HepG2 (cell line): ENCODE data around the gene MYRFL. TPM values are rescaled to one million over a fixed set of nuclear protein-coding genes. Genes with fewer than 3 reads are reported as not detected.

Experiments
- ATAC-seq: fragments of 200-7000 bp; cut with Tn5 transposase; 3 replicates; pipeline ENCODE4 v1.9.1; 2020; ENCODE audit warnings: mild to moderate bottlenecking, moderate library complexity
- BruUV-seq: library from RNA; stranded (reverse); fragments of 400-500 nt; replicated peaks from 2 replicates; lab custom pipeline; 2021; lab: Mats Ljungman, UMichigan
- CTCF ChIA-PET: fragments of 300-600 bp; formaldehyde crosslinking; extraction: SDS; loops from one replicate; lab custom pipeline; 2021; ENCODE audit warnings: low total read pairs, inconsistent platforms, low intra/inter-chr PET ratio; lab: Yijun Ruan, JAX
- POLR2A ChIA-PET: fragments of 350-600 bp; sonication (Branson Sonifier 250); formaldehyde crosslinking; loops from one replicate; lab custom pipeline; 2020; ENCODE audit warnings: antibody characterized with exemption, inconsistent platforms; lab: Yijun Ruan, JAX
- DNase-seq: peaks from one replicate; pipeline ENCODE4 v3.0.0-alpha.2; 2015; ENCODE audit warnings: low spot score
- FAIRE-seq: peaks from 3 replicates; lab custom pipeline; 2011; peaks lifted over from hg19 to GRCh38; lab: Jason Lieb, UNC
- H2AFZ ChIP-seq: one replicate; pipeline ENCODE4 v1.6.1; 2011; ENCODE audit warnings: low read length, inconsistent platforms
- H3K27ac ChIP-seq: fragments of 300-600 bp; 3 replicates; pipeline ENCODE4 v1.8.0; 2011; ENCODE audit warnings: mixed run types, mild to moderate bottlenecking, mixed read lengths, low read length, inconsistent platforms; ENCODE audit not compliant: insufficient read depth; ENCODE audit errors: extremely low read length
- H3K27me3 ChIP-seq, 2 experiments: fragments of 200-600 bp in 1 of 2; 2 replicates in 1 of 2; 3 replicates in 1 of 2; pipeline versions ENCODE4 v1.6.0 to v1.8.0; 2011; ENCODE audit warnings: low read length in 2 of 2, mild to moderate bottlenecking in 2 of 2, moderate library complexity in 2 of 2, inconsistent platforms in 1 of 2; ENCODE audit not compliant: insufficient read depth in 2 of 2, control insufficient read depth in 1 of 2
- H3K36me3 ChIP-seq, 2 experiments: fragments of 200-600 bp in 1 of 2; replicated peaks in 1 of 2; 2 replicates in 1 of 2; 3 replicates in 1 of 2; pipeline versions ENCODE4 v1.5.1 to v1.8.0; 2011; ENCODE audit warnings: low read length in 2 of 2, inconsistent platforms in 1 of 2; ENCODE audit not compliant: insufficient read depth in 2 of 2, control insufficient read depth in 1 of 2
- H3K4me1 ChIP-seq: 2 replicates; pipeline ENCODE4 v1.5.1; 2012; ENCODE audit warnings: low read length, inconsistent platforms; ENCODE audit not compliant: insufficient read depth
- H3K4me2 ChIP-seq: 2 replicates; pipeline ENCODE4 v1.6.0; 2011; ENCODE audit warnings: low read depth, low read length, inconsistent platforms
- H3K4me3 ChIP-seq, 3 experiments: fragments of 200-600 bp in 1 of 3; sonication (generic), shearing (Covaris generic) in 1 of 3; replicated peaks in 1 of 3; 2 replicates each; pipeline ENCODE4 v1.5.1; 2011 to 2016; ENCODE audit warnings: low read length in 3 of 3, inconsistent platforms in 2 of 3, low read depth in 2 of 3, mild to moderate bottlenecking in 2 of 3, control low read depth in 1 of 3, mixed read lengths in 1 of 3; ENCODE audit not compliant: insufficient read depth in 1 of 3
- H3K79me2 ChIP-seq: one replicate; pipeline ENCODE4 v1.6.1; 2011; ENCODE audit warnings: low read length, inconsistent platforms; ENCODE audit not compliant: insufficient read depth
- H3K9ac ChIP-seq: 2 replicates; pipeline ENCODE4 v1.6.0; 2011; ENCODE audit warnings: mild to moderate bottlenecking, low read depth, low read length, inconsistent platforms; ENCODE audit not compliant: insufficient read depth
- H3K9me3 ChIP-seq: 2 replicates; pipeline ENCODE4 v1.5.1; 2012; ENCODE audit warnings: mild to moderate bottlenecking, low read length
- H4K20me1 ChIP-seq: 2 replicates; pipeline ENCODE4 v1.6.0; 2011; ENCODE audit warnings: inconsistent platforms, mild to moderate bottlenecking, low read length, moderate library complexity; ENCODE audit not compliant: insufficient read depth
- CENPT ChIP-seq: sonication (generic); formaldehyde crosslinking; IDR thresholded peaks from 2 replicates; pipeline ENCODE4 v1.8.0; 2022; ENCODE audit warnings: low read depth, mild to moderate bottlenecking, moderate library complexity, missing genetic modification reagents
- KIAA2018 ChIP-seq: sonication (generic); formaldehyde crosslinking; IDR thresholded peaks from 2 replicates; pipeline ENCODE4 v1.5.0; 2020; ENCODE audit warnings: mild to moderate bottlenecking, missing genetic modification reagents, borderline replicate concordance
- SIX4 ChIP-seq: sonication (generic); formaldehyde crosslinking; IDR thresholded peaks from 2 replicates; pipeline ENCODE4 v1.4.0; 2020; ENCODE audit warnings: missing genetic modification reagents
- SMAD1 ChIP-seq: sonication (generic); formaldehyde crosslinking; IDR thresholded peaks from 2 replicates; pipeline ENCODE4 v1.4.0; 2020; ENCODE audit warnings: missing genetic modification reagents, low read depth, mild to moderate bottlenecking, borderline replicate concordance
- ZFP91 ChIP-seq: sonication (generic); formaldehyde crosslinking; IDR thresholded peaks from 2 replicates; pipeline ENCODE4 v1.9.0; 2022; ENCODE audit warnings: missing genetic modification reagents, mild to moderate bottlenecking, borderline replicate concordance
- ZNF75D ChIP-seq: sonication (generic); formaldehyde crosslinking; IDR thresholded peaks from 2 replicates; pipeline ENCODE4 v1.8.1; 2023; ENCODE audit warnings: missing genetic modification reagents, mild to moderate bottlenecking, borderline replicate concordance
- ZNF790 ChIP-seq: sonication (generic); formaldehyde crosslinking; IDR thresholded peaks from 2 replicates; pipeline ENCODE4 v1.8.0; 2022; ENCODE audit warnings: missing genetic modification reagents, mild to moderate bottlenecking, borderline replicate concordance
- WGBS: methylation state at CpG from one replicate; pipeline ENCODE4 v1.1.6; 2017; ENCODE audit warnings: low lambda C conversion rate; 5-methylcytosine and 5-hydroxymethylcytosine counted together
- in situ Hi-C: cut with HindIII; loops from 2 replicates; pipeline ENCODE4 v1.10.0; 2017; ENCODE audit warnings: low pct_unique_long_range_greater_than_20kb; ENCODE audit not compliant: extremely low pct_ligation_motif_present
- intact Hi-C: fragments of 100-400 bp; cut with micrococcal nuclease; formaldehyde crosslinking; loops from one replicate; pipeline ENCODE4 v1.10.0; 2022; ENCODE audit not compliant: unreplicated experiment
- polyA plus RNA-seq, 8 experiments: library from polyadenylated mRNA; depleted of rRNA in 3 of 8; stranded (reverse) in 7 of 8; unstranded in 1 of 8; fragments of >200 nt; fragmentation: Illumina TruSeq in 4 of 8; extraction: Trizol in 4 of 8; gene quantifications; 2 replicates each; pipeline versions ENCODE4 v1.2.1 to v1.2.3, GENCODE V29; 2011 to 2016; ENCODE audit warnings: low read depth in 4 of 8, missing spikeins in 1 of 8, mixed read lengths in 1 of 8; ENCODE audit not compliant: insufficient read depth in 1 of 8
- total RNA-seq, 5 experiments: library from RNA; depleted of rRNA; stranded (reverse); fragments of >200 nt; fragmentation: Illumina TruSeq; extraction: Trizol; gene quantifications; 2 replicates each; pipeline ENCODE4 v1.2.3, GENCODE V29; 2016; ENCODE audit warnings: low read depth in 1 of 5

Gene MYRFL
- total and polyA plus RNA-seq, 2 of the 13 experiments (the other 11 are each of a cell fraction or from before 2014, with no cell fraction given): 0.09 to 0.11 TPM

- FAIRE-seq (no peak), DNase-seq (no peak), ATAC-seq (no peak)
- Histone ChIP-seq H3K27ac (no peak overlapping the region), H3K9ac (no peak overlapping the region), H3K9me3 (no peaks in the 10 kb centered on the region), H3K36me3 (no peaks in the 10 kb centered on the region), H3K27me3 (0 out of 5 replicates have a peak, but pooled peaks cover 0 to 3% of the 10 kb centered on the region in 2 experiments), H3K4me1 (no peaks in the 10 kb centered on the region), H4K20me1 (no peaks in the 10 kb centered on the region), H2AFZ (no peak overlapping the region), H3K4me2 (no peak overlapping the region), H3K79me2 (no peaks in the 10 kb centered on the region), H3K4me3 (no peak overlapping the region)
- in situ Hi-C loops (no loop called here), intact Hi-C loops (no loop called here)
- TF ChIP-seq SMAD1 (CRISPR knock-in tag) (no peak), CENPT (no peak), ZFP91 (no peak)
- ChIA-PET CTCF (no interaction called here), POLR2A (no interaction called here)
- 2% methylated on average over 4 of the region's 4 CpGs for WGBS
- no TSS peak for BruUV-seq
Measured at GRCh38 chr12:69866698-69867097, 41.7 kb downstream of the MYRFL start.

GRCh38 chr12:69868695-69869094, 43.7 kb downstream of the MYRFL start:
- ATAC-seq: no peak
- TF ChIP-seq ZNF75D (CRISPR knock-in tag): no peak
- TF ChIP-seq SIX4 (CRISPR knock-in tag): no peak
- TF ChIP-seq KIAA2018 (CRISPR knock-in tag): no peak
- TF ChIP-seq ZNF790 (CRISPR knock-in tag): no peak

More at GRCh38 chr12:69868695-69869094, 43.7 kb downstream of the MYRFL start:
- BruUV-seq: no TSS peak
- 0 out of 5 replicates have a peak, but pooled peaks cover 0 to 3% of the 10 kb centered on the region in 2 experiments for H3K27me3 ChIP-seq
- no peak overlapping the region for H3K4me3 ChIP-seq
- in situ Hi-C loops: no loop called here
- H4K20me1 ChIP-seq: no peaks in the 10 kb centered on the region
- ChIA-PET CTCF (no interaction called here), POLR2A (no interaction called here)
- H3K79me2 ChIP-seq: no peaks in the 10 kb centered on the region
- no peak overlapping the region for H2AFZ ChIP-seq
- no peak overlapping the region for H3K27ac ChIP-seq
- no peaks in the 10 kb centered on the region for H3K9me3 ChIP-seq
- no peaks in the 10 kb centered on the region for H3K4me1 ChIP-seq
- WGBS: 68% methylated on average over 9 of the region's 9 CpGs
- H3K4me2 ChIP-seq: no peak overlapping the region
- intact Hi-C loops: no loop called here
- FAIRE-seq (no peak), DNase-seq (no peak)
- H3K36me3 ChIP-seq: no peaks in the 10 kb centered on the region
- no peak overlapping the region for H3K9ac ChIP-seq
